Activated naive CD4-positive, alpha-beta T cell treated with anti-CD3 and anti-CD28 coated beads, Interleukin-2, amount 10 ng/mL, durations not matched to agents 7 days and 5 days (primary cell): ENCODE results near the gene POLR2E.

ENCODE experiments used
- CTCF ChIA-PET: fragments of 350-600 bp; sonication (Branson Sonifier 250); formaldehyde crosslinking; loops from one replicate; lab custom pipeline; 2021; ENCODE audit warnings: antibody characterized with exemption; lab: Charles Lee
- DNase-seq: peaks from one replicate; pipeline ENCODE4 v3.0.0-alpha.2; 2020
- H3K27ac Mint-ChIP-seq: one replicate; pipeline ENCODE4 v1.8.0; 2021; ENCODE audit warnings: mild to moderate bottlenecking, moderate library complexity, mixed read lengths
- H3K27me3 Mint-ChIP-seq: one replicate; pipeline ENCODE4 v1.8.0; 2021; ENCODE audit warnings: mild to moderate bottlenecking, mixed read lengths
- H3K36me3 Mint-ChIP-seq: one replicate; pipeline ENCODE4 v1.8.0; 2021; ENCODE audit warnings: mixed read lengths
- H3K4me1 Mint-ChIP-seq: one replicate; pipeline ENCODE4 v1.8.0; 2021; ENCODE audit warnings: mixed read lengths
- H3K4me3 Mint-ChIP-seq: one replicate; pipeline ENCODE4 v1.8.0; 2021; ENCODE audit warnings: mild to moderate bottlenecking, moderate library complexity, mixed read lengths
- H3K9me3 Mint-ChIP-seq: one replicate; pipeline ENCODE4 v1.8.0; 2021; ENCODE audit warnings: mixed read lengths

The POLR2E gene

DNA sequence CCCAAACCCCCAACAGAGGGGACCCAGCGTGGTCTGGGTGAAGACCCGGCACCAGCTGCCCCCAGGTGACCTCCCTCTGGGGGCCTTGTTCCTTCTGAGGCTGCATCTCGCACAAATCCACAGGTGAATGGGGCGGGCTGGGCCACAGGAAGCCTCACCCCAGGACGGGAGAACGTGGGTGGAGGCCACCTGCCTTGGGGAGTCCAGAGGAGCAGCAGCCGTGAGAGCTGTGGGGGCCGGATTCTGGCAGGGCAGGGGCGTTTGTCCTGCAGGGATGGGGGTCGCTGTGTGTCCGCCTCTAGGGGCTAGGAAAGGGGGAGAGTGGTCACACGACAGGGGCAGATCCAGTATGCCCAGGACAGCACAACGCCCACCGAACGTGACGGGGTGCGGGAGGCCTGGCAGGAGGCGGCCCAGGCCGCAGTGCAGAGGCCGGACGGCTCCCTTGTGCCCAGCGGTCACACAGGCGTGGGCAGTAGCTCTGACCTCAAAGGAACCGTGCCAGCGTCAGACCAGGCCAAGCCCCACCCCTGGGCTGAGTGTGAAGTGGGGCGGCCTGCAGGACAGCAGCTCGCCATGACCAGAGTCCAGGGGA is 6.7 kb downstream of the POLR2E start:
- Mint-ChIP-seq H3K4me1 (peaks cover 57% of the 10 kb centered on the region), H3K36me3 (peaks cover 35% of the 10 kb centered on the region), H3K27me3 (peaks cover 5% of the 10 kb centered on the region), H3K27ac (peak overlapping the region; percentile 88), H3K4me3 (peak overlapping the region; percentile 49), H3K9me3 (no peaks in the 10 kb centered on the region)
- CTCF ChIA-PET, result interaction anchor here (0.6 to 1.8 kb wide), 3 partner anchors 10 to 60 kb away, joined by 3 to 5 read pairs (median 4); no protein-coding TSS in a partner anchor
- DNase-seq, result peak; percentile 58

GRCh38 chr19:1087813-1088415 is 7.3 kb downstream of the POLR2E start:
- peak overlapping the region; percentile 88 for H3K27ac Mint-ChIP-seq
- peak overlapping the region; percentile 49 for H3K4me3 Mint-ChIP-seq
- peaks cover 34% of the 10 kb centered on the region for H3K36me3 Mint-ChIP-seq
- CTCF ChIA-PET, result interaction anchor here (0.8 to 1.2 kb wide), 3 partner anchors 15 to 30 kb away, joined by 3 to 5 read pairs (median 3); no protein-coding TSS in a partner anchor
- peaks cover 5% of the 10 kb centered on the region for H3K27me3 Mint-ChIP-seq
- no peaks in the 10 kb centered on the region for H3K9me3 Mint-ChIP-seq
- DNase-seq, result peak; percentile 70
- H3K4me1 Mint-ChIP-seq, result peaks cover 55% of the 10 kb centered on the region

GRCh38 chr19:1086613-1087012 is 8.6 kb downstream of the POLR2E start:
- Mint-ChIP-seq H3K4me1 (peaks cover 64% of the 10 kb centered on the region), H3K9me3 (no peaks in the 10 kb centered on the region), H3K27ac (peak overlapping the region; percentile 78), H3K4me3 (no peak overlapping the region), H3K36me3 (peaks cover 39% of the 10 kb centered on the region), H3K27me3 (peaks cover 5% of the 10 kb centered on the region)
- no peak for DNase-seq
- CTCF ChIA-PET, result interaction anchor here (0.6 to 1.6 kb wide), 4 partner anchors 10 to 180 kb away, joined by 3 to 4 read pairs (median 4); no protein-coding TSS in a partner anchor

GRCh38 chr19:1085676-1086442 is 9.3 kb downstream of the POLR2E start:
- peaks cover 69% of the 10 kb centered on the region for H3K4me1 Mint-ChIP-seq
- peak overlapping the region; percentile 26 for H3K4me3 Mint-ChIP-seq
- CTCF ChIA-PET, result interaction anchor here (0.6 to 1.6 kb wide), 3 partner anchors 9 to 181 kb away, joined by 3 to 4 read pairs (median 3); no protein-coding TSS in a partner anchor
- peak overlapping the region; percentile 84 for H3K27ac Mint-ChIP-seq
- H3K9me3 Mint-ChIP-seq, result no peaks in the 10 kb centered on the region
- DNase-seq, result no peak
- H3K36me3 Mint-ChIP-seq, result peaks cover 43% of the 10 kb centered on the region
- peaks cover 5% of the 10 kb centered on the region for H3K27me3 Mint-ChIP-seq

DNA sequence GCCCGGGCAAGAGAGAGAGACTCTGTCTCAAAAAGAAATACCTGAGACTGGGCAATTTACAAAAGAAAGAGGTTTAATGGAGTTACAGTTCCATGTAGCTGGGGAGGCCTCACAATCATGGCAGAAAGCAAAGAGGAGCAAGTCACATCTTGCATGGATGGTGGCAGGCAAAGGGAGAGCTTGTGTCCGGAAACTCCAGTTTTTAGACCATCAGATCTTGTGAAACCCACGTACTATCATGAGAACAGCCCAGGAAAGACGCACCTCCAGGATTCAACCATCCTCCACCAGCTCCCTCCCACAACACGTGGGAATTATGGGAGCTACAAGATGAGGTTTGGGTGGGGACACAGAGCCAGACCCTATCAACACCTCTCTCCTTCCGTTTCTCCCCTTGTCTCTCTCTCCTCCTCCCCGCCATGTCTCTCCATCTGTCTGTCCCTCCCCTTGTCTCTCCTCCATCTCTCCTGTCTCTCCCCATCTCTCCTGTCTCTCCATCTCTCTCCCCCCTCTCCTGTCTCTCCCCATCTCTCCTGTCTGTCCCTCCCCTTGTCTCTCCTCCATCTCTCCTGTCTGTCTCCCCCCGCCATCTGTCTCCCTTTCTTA is 10.0 kb downstream of the POLR2E start:
- peaks cover 5% of the 10 kb centered on the region for H3K27me3 Mint-ChIP-seq
- CTCF ChIA-PET, result interaction anchor here (1.0 kb wide), 1 partner anchor 18 kb away, joined by 3 read pairs; the partner anchor contains the start of gene ARHGAP45
- DNase-seq, result no peak
- peaks cover 46% of the 10 kb centered on the region for H3K36me3 Mint-ChIP-seq
- H3K9me3 Mint-ChIP-seq, result no peaks in the 10 kb centered on the region
- H3K27ac Mint-ChIP-seq, result peak overlapping the region; percentile 84
- peaks cover 72% of the 10 kb centered on the region for H3K4me1 Mint-ChIP-seq
- peak overlapping the region; percentile 26 for H3K4me3 Mint-ChIP-seq

- peaks cover 55% of the 10 kb centered on the region for H3K36me3 Mint-ChIP-seq
- H3K27ac Mint-ChIP-seq, result peak overlapping the region; percentile 84
- H3K27me3 Mint-ChIP-seq, result peaks cover 8% of the 10 kb centered on the region
- CTCF ChIA-PET, result interaction anchor here (0.9 to 1.0 kb wide), 2 partner anchors 10 to 17 kb away, joined by 3 read pairs; partner anchors contain the start of gene ARHGAP45
- no peaks in the 10 kb centered on the region for H3K9me3 Mint-ChIP-seq
- peak overlapping the region; percentile 10 for H3K4me3 Mint-ChIP-seq
- no peak for DNase-seq
- peaks cover 79% of the 10 kb centered on the region for H3K4me1 Mint-ChIP-seq
Observed at GRCh38 chr19:1084024-1084868, 10.9 kb downstream of the POLR2E start.

DNA sequence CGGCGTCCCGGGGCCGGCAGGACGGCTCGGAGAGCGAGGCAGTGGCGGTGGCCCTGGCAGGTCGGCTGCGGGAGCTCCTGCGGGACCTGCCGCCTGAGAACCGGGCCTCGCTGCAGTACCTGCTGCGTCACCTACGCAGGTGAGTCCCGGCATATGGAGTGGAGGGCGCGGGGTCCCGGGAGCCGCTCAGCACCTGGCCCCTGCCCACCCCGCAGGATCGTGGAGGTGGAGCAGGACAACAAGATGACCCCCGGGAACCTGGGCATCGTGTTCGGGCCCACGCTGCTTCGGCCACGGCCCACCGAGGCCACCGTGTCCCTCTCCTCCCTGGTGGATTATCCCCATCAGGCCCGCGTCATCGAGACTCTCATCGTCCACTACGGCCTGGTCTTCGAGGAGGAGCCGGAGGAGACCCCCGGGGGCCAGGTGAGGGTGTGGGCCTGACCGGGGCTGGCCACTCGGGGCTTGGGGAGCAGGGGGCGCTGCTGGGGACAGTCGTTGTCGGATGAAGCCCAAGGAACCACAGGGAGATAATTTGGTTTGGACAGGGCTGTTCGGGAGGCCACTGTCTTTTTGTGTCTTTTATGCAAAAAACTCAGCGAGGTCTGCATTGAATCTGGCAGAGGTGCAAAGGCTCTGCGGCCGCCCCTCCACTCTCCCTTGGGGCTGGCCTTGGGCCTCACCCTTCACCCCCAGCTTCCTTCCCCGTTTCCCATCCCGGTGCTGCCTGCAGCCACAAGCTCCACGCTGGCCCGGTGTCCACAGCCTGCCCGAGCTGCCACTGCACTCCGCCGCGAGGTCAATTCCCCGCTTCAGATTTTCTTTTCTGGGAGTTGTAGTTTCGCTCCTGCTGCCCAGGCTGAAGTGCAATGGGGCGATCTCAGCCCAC is 12.0 kb downstream of the POLR2E start:
- Mint-ChIP-seq H3K4me3 (no peak overlapping the region), H3K4me1 (peaks cover 70% of the 10 kb centered on the region), H3K27ac (peak overlapping the region; percentile 42), H3K9me3 (no peaks in the 10 kb centered on the region), H3K36me3 (peaks cover 53% of the 10 kb centered on the region), H3K27me3 (peaks cover 3% of the 10 kb centered on the region)
- DNase-seq, result no peak
- CTCF ChIA-PET, result no interaction called here

DNA sequence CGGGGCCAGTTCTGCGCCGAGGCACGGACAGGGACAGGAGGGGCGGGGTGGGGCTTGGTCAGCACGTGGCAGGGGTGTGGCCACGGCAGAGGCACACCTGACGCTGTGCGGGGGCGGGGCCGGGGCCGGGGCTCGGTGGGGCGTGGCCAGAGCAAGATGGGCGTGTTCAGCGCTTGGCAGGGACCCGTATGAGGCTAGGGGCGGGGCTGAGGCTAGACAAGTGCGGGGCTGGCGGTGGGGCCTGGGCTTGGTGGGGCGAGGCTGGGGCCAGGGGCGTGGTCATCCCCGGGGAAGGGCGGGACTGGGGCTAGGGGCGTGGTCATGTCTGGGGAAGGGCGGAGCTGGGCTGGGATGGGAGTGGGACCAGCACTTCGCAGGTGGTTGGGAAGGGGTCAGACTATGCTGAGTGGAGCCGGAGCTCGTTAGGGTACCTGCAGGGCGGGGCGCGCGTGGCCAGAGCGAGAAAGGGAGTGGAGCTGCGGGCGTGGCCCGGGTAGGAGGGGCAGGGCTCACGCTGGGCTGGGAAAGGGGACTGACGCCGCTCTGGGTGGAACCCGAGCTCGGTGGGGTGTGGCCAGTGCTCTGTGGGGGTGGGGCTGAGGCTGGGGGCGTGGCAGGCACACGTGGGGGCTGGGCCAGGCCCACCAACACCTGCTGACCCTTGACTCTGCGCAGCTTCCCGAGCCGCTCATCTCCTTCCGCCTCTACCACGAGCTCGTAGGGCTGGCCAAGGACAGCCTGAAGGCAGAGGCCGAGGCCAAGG is 12.8 kb downstream of the POLR2E start:
- Mint-ChIP-seq H3K27me3 (peaks cover 3% of the 10 kb centered on the region), H3K36me3 (peaks cover 54% of the 10 kb centered on the region), H3K4me1 (peaks cover 62% of the 10 kb centered on the region), H3K9me3 (no peaks in the 10 kb centered on the region), H3K4me3 (peak overlapping the region; percentile 33), H3K27ac (peak overlapping the region; percentile 81)
- CTCF ChIA-PET, result interaction anchor here (0.8 to 1.3 kb wide), 2 partner anchors 15 to 31 kb away, joined by 3 read pairs; no protein-coding TSS in a partner anchor
- DNase-seq, result peak; percentile 95

GRCh38 chr19:1081301-1082164 is 13.6 kb downstream of the POLR2E start:
- H3K27me3 Mint-ChIP-seq, result peaks cover 3% of the 10 kb centered on the region
- no peaks in the 10 kb centered on the region for H3K9me3 Mint-ChIP-seq
- DNase-seq, result no peak
- peaks cover 64% of the 10 kb centered on the region for H3K4me1 Mint-ChIP-seq
- peak overlapping the region; percentile 81 for H3K27ac Mint-ChIP-seq
- H3K36me3 Mint-ChIP-seq, result peaks cover 59% of the 10 kb centered on the region
- peak overlapping the region; percentile 41 for H3K4me3 Mint-ChIP-seq
- CTCF ChIA-PET, result interaction anchor here (0.7 to 1.3 kb wide), 3 partner anchors 14 to 32 kb away, joined by 3 read pairs; no protein-coding TSS in a partner anchor

DNA sequence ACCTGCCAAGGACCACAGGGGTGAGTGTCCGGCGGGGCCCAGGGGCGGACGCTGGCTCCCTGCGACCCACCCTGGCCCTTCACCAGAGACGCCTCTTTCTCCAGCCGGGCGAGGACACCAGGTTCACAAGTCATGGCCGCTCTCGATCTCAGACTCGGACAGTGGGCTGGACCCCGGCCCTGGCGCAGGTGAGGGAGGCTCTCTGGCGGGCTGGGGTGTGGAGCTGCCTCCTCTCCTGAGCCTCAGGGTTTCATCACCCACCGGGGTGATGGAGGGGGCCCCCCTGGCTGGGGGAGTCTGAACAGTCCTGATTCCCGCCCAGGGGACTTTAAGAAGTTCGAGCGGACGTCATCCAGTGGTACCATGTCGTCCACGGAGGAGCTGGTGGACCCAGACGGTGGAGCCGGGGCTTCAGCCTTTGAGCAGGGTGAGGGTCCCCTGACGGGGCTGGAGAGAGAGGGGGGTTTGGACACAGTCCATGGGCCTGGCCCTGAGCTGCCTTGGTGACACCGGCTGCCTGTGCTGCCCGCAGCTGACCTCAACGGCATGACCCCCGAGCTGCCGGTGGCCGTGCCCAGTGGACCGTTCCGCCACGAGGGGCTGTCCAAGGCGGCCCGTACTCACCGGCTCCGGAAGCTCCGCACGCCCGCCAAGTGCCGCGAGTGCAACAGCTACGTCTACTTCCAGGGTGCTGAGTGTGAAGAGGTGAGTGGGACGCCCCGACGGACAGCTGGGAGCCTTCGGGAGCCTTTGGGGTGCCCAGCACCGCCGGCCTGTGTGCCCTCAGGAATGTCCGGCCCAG is 14.6 kb downstream of the POLR2E start:
- Mint-ChIP-seq H3K27ac (peak overlapping the region; percentile 79), H3K27me3 (peaks cover 3% of the 10 kb centered on the region), H3K36me3 (peaks cover 64% of the 10 kb centered on the region), H3K4me1 (peaks cover 68% of the 10 kb centered on the region), H3K9me3 (no peaks in the 10 kb centered on the region), H3K4me3 (peak overlapping the region; percentile 41)
- DNase-seq, result no peak
- CTCF ChIA-PET, result interaction anchor here (0.7 to 1.4 kb wide), 2 partner anchors 16 kb away, joined by 3 to 6 read pairs; no protein-coding TSS in a partner anchor
